ENCODE results near the gene SEPTIN3.
"Not testable (repeated sequence)": the region's sequence is repeated elsewhere in the genome, so short reads cannot be mapped to it uniquely, and the experiment has no call there.

SEPTIN3 gene

GRCh38 chr22:41934284-41935014, 34.8 kb upstream of the SEPTIN3 start:
- Mint-ChIP-seq H3K4me3 (no peak overlapping the region), H3K36me3 (ENCODE audit: low read depth) (peaks cover 20% of the 10 kb centered on the region), H3K27me3 (no peaks in the 10 kb centered on the region), H3K4me1 (ENCODE audit: low read depth) (peaks cover 43% of the 10 kb centered on the region), H3K27ac (no peak overlapping the region), H3K9me3 (no peaks in the 10 kb centered on the region)

GRCh38 chr22:41935015-41935351, 34.3 kb upstream of the SEPTIN3 start:
- Mint-ChIP-seq H3K4me1 (ENCODE audit: low read depth) (peaks cover 48% of the 10 kb centered on the region), H3K4me3 (no peak overlapping the region), H3K27ac (no peak overlapping the region), H3K27me3 (no peaks in the 10 kb centered on the region), H3K36me3 (ENCODE audit: low read depth) (peaks cover 26% of the 10 kb centered on the region), H3K9me3 (no peaks in the 10 kb centered on the region)

DNA sequence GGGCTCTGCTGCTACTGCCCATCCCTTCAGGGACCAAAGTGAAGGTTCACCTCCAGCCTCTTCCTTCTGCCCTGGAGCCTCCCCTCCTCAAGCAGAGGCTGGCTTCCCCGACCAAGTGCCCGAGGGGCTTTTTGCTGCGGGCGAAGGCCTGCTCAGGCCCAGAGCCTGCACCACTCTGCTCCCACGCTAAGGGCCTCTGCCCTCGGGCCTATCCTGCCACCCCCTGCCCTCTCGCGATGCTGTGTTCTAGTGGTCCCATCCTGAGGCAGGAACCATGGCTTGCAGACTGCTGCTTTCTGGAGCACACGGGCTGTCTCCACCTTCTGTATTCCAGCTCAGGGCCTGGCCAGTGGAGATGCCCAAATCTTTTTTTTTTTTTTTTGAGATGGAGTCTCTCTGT, 33.7 kb upstream of the SEPTIN3 start:
- Mint-ChIP-seq H3K27me3 (no peaks in the 10 kb centered on the region), H3K27ac (no peak overlapping the region), H3K9me3 (no peaks in the 10 kb centered on the region), H3K4me3 (no peak overlapping the region), H3K36me3 (ENCODE audit: low read depth) (peaks cover 29% of the 10 kb centered on the region), H3K4me1 (ENCODE audit: low read depth) (peaks cover 53% of the 10 kb centered on the region)

DNA sequence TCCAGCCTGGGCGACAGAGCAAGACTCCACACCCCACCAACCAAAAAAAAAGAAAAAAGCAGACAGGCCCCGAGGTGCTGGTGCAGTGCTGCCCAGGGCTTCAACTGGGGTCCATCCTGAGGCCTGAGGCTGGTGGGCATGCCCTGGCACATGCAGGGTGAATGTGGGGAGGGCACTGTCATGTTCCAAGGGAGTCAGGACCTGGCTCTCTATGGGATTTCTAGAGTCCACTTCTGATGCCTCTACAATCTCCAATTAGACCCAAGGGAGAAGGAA, 32.4 kb upstream of the SEPTIN3 start:
- peaks cover 66% of the 10 kb centered on the region for H3K4me1 Mint-ChIP-seq (ENCODE audit: low read depth)
- peaks cover 42% of the 10 kb centered on the region for H3K36me3 Mint-ChIP-seq (ENCODE audit: low read depth)
- H3K27ac Mint-ChIP-seq, result peak overlapping the region; percentile 79
- no peak overlapping the region for H3K4me3 Mint-ChIP-seq
- H3K27me3 Mint-ChIP-seq, result no peaks in the 10 kb centered on the region
- no peaks in the 10 kb centered on the region for H3K9me3 Mint-ChIP-seq

- Mint-ChIP-seq H3K4me1 (ENCODE audit: low read depth) (peaks cover 81% of the 10 kb centered on the region), H3K36me3 (ENCODE audit: low read depth) (peaks cover 63% of the 10 kb centered on the region), H3K4me3 (peak overlapping the region; percentile 83), H3K27ac (peak overlapping the region; percentile 99), H3K9me3 (no peaks in the 10 kb centered on the region), H3K27me3 (no peaks in the 10 kb centered on the region)
These were observed 29.0 kb upstream of the SEPTIN3 start for GRCh38 chr22:41939981-41940831.

GRCh38 chr22:41940832-41941765, 28.1 kb upstream of the SEPTIN3 start:
- no peaks in the 10 kb centered on the region for H3K27me3 Mint-ChIP-seq
- H3K4me3 Mint-ChIP-seq, result peak overlapping the region; percentile 83
- peak overlapping the region; percentile 99 for H3K27ac Mint-ChIP-seq
- H3K36me3 Mint-ChIP-seq (ENCODE audit: low read depth), result peaks cover 68% of the 10 kb centered on the region
- H3K9me3 Mint-ChIP-seq, result no peaks in the 10 kb centered on the region
- H3K4me1 Mint-ChIP-seq (ENCODE audit: low read depth), result peaks cover 79% of the 10 kb centered on the region

DNA sequence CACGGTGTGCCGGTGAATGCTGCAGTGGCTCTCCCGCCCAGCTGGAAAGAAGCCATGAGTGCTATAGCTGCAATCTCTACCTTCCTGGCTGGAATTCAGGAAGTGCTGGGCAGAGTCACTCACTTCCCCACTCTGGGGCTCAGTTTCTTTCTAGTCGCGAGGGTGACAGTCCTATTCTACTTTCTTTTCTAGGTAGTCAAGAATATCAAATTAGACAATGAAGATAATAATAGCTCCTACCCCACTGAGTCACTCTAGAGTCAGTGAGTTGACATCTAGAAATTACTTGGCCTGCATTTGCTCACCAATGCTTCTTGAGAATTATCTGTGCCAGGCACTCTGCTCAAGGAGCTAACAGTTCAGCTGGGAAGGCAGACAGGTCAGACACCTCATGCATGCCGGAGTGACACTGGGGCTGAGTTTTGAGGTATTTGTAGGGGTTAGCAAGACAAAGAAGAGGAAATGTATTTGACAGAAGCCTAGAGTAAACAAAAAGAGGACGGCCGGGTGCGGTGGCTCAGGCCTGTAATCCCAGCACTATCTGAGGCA, 25.5 kb upstream of the SEPTIN3 start:
- Mint-ChIP-seq H3K36me3 (ENCODE audit: low read depth) (peaks cover 57% of the 10 kb centered on the region), H3K9me3 (no peaks in the 10 kb centered on the region), H3K27ac (peak overlapping the region; percentile 67), H3K4me1 (ENCODE audit: low read depth) (peaks cover 79% of the 10 kb centered on the region), H3K27me3 (no peaks in the 10 kb centered on the region), H3K4me3 (peak overlapping the region; percentile 61)

GRCh38 chr22:41946629-41947423, 22.4 kb upstream of the SEPTIN3 start, which contains the start of gene CENPM:
TSS of gene CENPM (minus strand) at chr22:41947152. CDS start at chr22:41947076, 76 bp downstream.
- Mint-ChIP-seq H3K27me3 (no peaks in the 10 kb centered on the region), H3K36me3 (ENCODE audit: low read depth) (peaks cover 37% of the 10 kb centered on the region), H3K27ac (peak within 1 kb of the TSS; percentile 89), H3K4me3 (peak within 1 kb of the TSS; percentile 95), H3K9me3 (no peaks in the 10 kb centered on the region), H3K4me1 (ENCODE audit: low read depth) (peaks cover 58% of the 10 kb centered on the region)

GRCh38 chr22:41947424-41948080, 21.7 kb upstream of the SEPTIN3 start:
- Mint-ChIP-seq H3K27me3 (no peaks in the 10 kb centered on the region), H3K4me3 (peak overlapping the region; percentile 95), H3K36me3 (ENCODE audit: low read depth) (peaks cover 34% of the 10 kb centered on the region), H3K27ac (peak overlapping the region; percentile 89), H3K4me1 (ENCODE audit: low read depth) (peaks cover 54% of the 10 kb centered on the region), H3K9me3 (no peaks in the 10 kb centered on the region)

DNA sequence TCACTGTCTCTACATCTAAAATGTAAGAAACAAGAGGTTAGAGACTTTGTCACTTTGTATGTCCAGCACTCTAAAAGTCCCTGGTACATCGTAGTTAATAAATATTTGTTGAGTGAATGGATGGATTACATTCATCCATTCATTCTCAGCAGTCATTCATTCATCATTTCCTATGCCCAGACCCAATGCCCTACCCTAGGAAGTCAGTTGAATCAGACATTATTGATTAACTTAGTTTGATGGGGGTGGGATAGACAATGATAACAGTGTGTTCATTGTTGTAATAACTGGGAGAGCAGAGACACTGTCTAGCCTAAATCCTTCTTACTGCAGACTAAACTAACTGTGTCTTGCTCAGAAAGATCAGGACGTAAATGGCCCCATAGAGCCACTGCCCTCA, 21.1 kb upstream of the SEPTIN3 start:
- Mint-ChIP-seq H3K27ac (peak overlapping the region; percentile 89), H3K27me3 (no peaks in the 10 kb centered on the region), H3K9me3 (no peaks in the 10 kb centered on the region), H3K4me3 (peak overlapping the region; percentile 95), H3K4me1 (ENCODE audit: low read depth) (peaks cover 49% of the 10 kb centered on the region), H3K36me3 (ENCODE audit: low read depth) (peaks cover 29% of the 10 kb centered on the region)

GRCh38 chr22:41948928-41949296, 20.3 kb upstream of the SEPTIN3 start:
- H3K27me3 Mint-ChIP-seq, H3K9me3 Mint-ChIP-seq: not testable (repeated sequence)
- Mint-ChIP-seq H3K27ac (peak overlapping the region; percentile 69), H3K4me3 (peak overlapping the region; percentile 57), H3K4me1 (ENCODE audit: low read depth) (peaks cover 43% of the 10 kb centered on the region), H3K36me3 (ENCODE audit: low read depth) (peaks cover 21% of the 10 kb centered on the region)

DNA sequence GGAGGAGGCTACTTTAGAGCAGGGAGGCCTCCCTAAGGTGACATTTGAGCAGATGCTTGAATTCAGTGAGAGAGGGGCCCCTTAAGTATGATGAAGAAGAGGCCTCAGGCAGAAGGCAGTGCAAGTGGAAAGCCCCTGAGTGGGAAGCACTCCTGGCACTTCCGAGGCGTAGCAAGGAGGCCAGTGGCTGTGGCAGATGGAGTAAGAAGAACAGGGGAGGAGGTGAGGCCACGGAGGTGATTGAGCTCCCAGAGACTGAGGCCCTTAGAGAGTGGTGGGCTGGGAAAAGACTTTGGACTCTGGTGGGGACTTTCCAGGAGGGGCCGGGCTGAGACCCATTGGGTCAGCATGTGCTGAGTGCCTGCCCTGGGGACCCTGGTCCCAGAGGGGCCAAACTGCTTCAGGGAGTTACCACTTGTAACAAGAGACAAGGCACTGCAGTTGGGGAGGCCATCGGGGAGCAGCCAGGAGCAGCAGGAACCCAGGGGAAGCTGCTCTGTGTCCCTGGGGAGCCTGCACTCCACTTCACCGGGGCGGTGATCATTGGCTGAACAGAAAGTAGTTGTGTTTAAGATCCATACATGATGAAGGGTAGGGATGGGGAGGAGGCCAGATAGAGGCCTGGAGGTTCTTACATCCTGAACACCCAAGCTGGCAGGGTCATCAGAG, 19.8 kb upstream of the SEPTIN3 start:
- Mint-ChIP-seq H3K9me3 (no peaks in the 10 kb centered on the region), H3K27ac (peak overlapping the region; percentile 69), H3K36me3 (ENCODE audit: low read depth) (peaks cover 18% of the 10 kb centered on the region), H3K27me3 (no peaks in the 10 kb centered on the region), H3K4me3 (peak overlapping the region; percentile 57), H3K4me1 (ENCODE audit: low read depth) (peaks cover 39% of the 10 kb centered on the region)

- H3K4me1 Mint-ChIP-seq (ENCODE audit: low read depth), result peaks cover 26% of the 10 kb centered on the region
- H3K4me3 Mint-ChIP-seq, result no peak within 1 kb of the TSS
- no peaks in the 10 kb centered on the region for H3K27me3 Mint-ChIP-seq
- no peaks in the 10 kb centered on the region for H3K9me3 Mint-ChIP-seq
- H3K36me3 Mint-ChIP-seq (ENCODE audit: low read depth), result peaks cover 4% of the 10 kb centered on the region
- no peak within 1 kb of the TSS for H3K27ac Mint-ChIP-seq
These were observed 17.3 kb upstream of the SEPTIN3 start, which contains the start of gene SMIM45 for GRCh38 chr22:41951898-41952474. TSS of gene SMIM45 (plus strand) at chr22:41952150.

Measured in stimulated activated naive CD8-positive, alpha-beta T cell treated with anti-CD3 and anti-CD28 coated beads, Interleukin-15, Interleukin-2, amounts not matched to agents 100 ng/mL and 50 ng/mL, for 24 hours (primary cell).